DND-41 (cell line): ENCODE results near the gene TUBB3.
"Not testable (repeated sequence)": the region's sequence is repeated elsewhere in the genome, so short reads cannot be mapped to it uniquely, and the experiment has no call there.

Experiments
- ATAC-seq: fragments of 200-7000 bp; cut with Tn5 transposase; 3 replicates; pipeline ENCODE4 v1.9.1; 2021; ENCODE audit warnings: low read depth; ENCODE audit not compliant: insufficient read depth
- DNase-seq: peaks from one replicate; pipeline ENCODE4 v3.0.0-alpha.2; 2020
- H2AFZ ChIP-seq: 2 replicates; pipeline ENCODE4 v1.6.0; 2012; ENCODE audit warnings: low read depth, low read length
- H3K27ac ChIP-seq: 2 replicates; pipeline ENCODE4 v1.5.1; 2012; ENCODE audit warnings: low read length, inconsistent platforms
- H3K27me3 ChIP-seq: fragments of 200-600 bp; sonication (generic); 2 replicates; pipeline ENCODE4 v1.6.0; 2012; ENCODE audit warnings: low read length, mild to moderate bottlenecking, inconsistent platforms; ENCODE audit not compliant: insufficient read depth, poor library complexity
- H3K36me3 ChIP-seq: 2 replicates; pipeline ENCODE4 v1.5.1; 2012; ENCODE audit warnings: low read length, inconsistent platforms; ENCODE audit not compliant: insufficient read depth
- H3K4me1 ChIP-seq: 2 replicates; pipeline ENCODE4 v1.5.1; 2012; ENCODE audit warnings: mild to moderate bottlenecking, low read length; ENCODE audit not compliant: insufficient read depth
- H3K4me2 ChIP-seq: 2 replicates; pipeline ENCODE4 v1.6.0; 2012; ENCODE audit warnings: mild to moderate bottlenecking, moderate library complexity, low read length, inconsistent platforms; ENCODE audit not compliant: insufficient read depth
- H3K4me3 ChIP-seq, 2 experiments: fragments of 200-600 bp in 1 of 2; shearing (Covaris generic) in 1 of 2; 2 replicates each; pipeline ENCODE4 v1.5.1; 2012 to 2016; ENCODE audit warnings: inconsistent platforms in 2 of 2, low read length in 2 of 2, mild to moderate bottlenecking in 2 of 2, low read depth in 1 of 2, moderate library complexity in 1 of 2
- H3K79me2 ChIP-seq: 2 replicates; pipeline ENCODE4 v1.6.0; 2012; ENCODE audit warnings: low read length, inconsistent platforms; ENCODE audit not compliant: insufficient read depth
- H3K9ac ChIP-seq: 2 replicates; pipeline ENCODE4 v1.6.0; 2012; ENCODE audit warnings: low read depth, mild to moderate bottlenecking, inconsistent platforms, low read length, moderate library complexity
- H3K9me3 ChIP-seq: 2 replicates; pipeline ENCODE4 v1.5.1; 2012; ENCODE audit warnings: low read length, moderate library complexity, mild to moderate bottlenecking, inconsistent platforms; ENCODE audit not compliant: insufficient read depth, severe bottlenecking
- H4K20me1 ChIP-seq: 2 replicates; pipeline ENCODE4 v1.6.0; 2012; ENCODE audit warnings: low read length; ENCODE audit not compliant: insufficient read depth
- CTCF ChIP-seq: IDR thresholded peaks from 2 replicates; pipeline ENCODE4 v1.5.1; 2012; ENCODE audit warnings: borderline replicate concordance, low read length, moderate library complexity, mild to moderate bottlenecking; ENCODE audit not compliant: poor library complexity, severe bottlenecking; ENCODE audit errors: extremely low read depth
- EZH2 ChIP-seq: IDR thresholded peaks from 3 replicates; pipeline ENCODE4 v1.6.1; 2012; ENCODE audit warnings: borderline replicate concordance, low read depth, mild to moderate bottlenecking, moderate library complexity, low read length, inconsistent platforms; ENCODE audit not compliant: severe bottlenecking

Gene TUBB3

GRCh38 chr16:89912143-89912542 lies 11.0 kb upstream of the TUBB3 start:
- H3K4me3 ChIP-seq = no peak overlapping the region
- peaks cover 44% of the 10 kb centered on the region for H3K36me3 ChIP-seq
- ATAC-seq = no peak

GRCh38 chr16:89912627-89913026 lies 10.5 kb upstream of the TUBB3 start:
- Histone ChIP-seq H3K79me2 (no peaks in the 10 kb centered on the region), H3K4me1 (peaks cover 20% of the 10 kb centered on the region), H4K20me1 (peaks cover 65% of the 10 kb centered on the region), H2AFZ (no peak overlapping the region), H3K27me3 (no peaks in the 10 kb centered on the region), H3K9ac (no peak overlapping the region), H3K36me3 (peaks cover 43% of the 10 kb centered on the region), H3K4me2 (no peak overlapping the region), H3K9me3 (no peaks in the 10 kb centered on the region), H3K27ac (no peak overlapping the region), H3K4me3 (no peak overlapping the region)
- TF ChIP-seq EZH2 (no peak), CTCF (no peak)
- ATAC-seq = no peak
- DNase-seq = no peak

More at GRCh38 chr16:89912143-89912542, 11.0 kb upstream of the TUBB3 start:
- Histone ChIP-seq H3K4me1 (peaks cover 15% of the 10 kb centered on the region), H3K9ac (no peak overlapping the region), H2AFZ (no peak overlapping the region), H3K27me3 (no peaks in the 10 kb centered on the region), H3K79me2 (no peaks in the 10 kb centered on the region), H4K20me1 (peaks cover 62% of the 10 kb centered on the region), H3K9me3 (no peaks in the 10 kb centered on the region), H3K27ac (no peak overlapping the region), H3K4me2 (no peak overlapping the region)
- TF ChIP-seq EZH2 (no peak), CTCF (no peak)
- no peak for DNase-seq

GRCh38 chr16:89913408-89914387 lies 9.4 kb upstream of the TUBB3 start:
- Histone ChIP-seq H2AFZ (no peak overlapping the region), H3K9me3 (no peaks in the 10 kb centered on the region), H3K4me1 (peaks cover 30% of the 10 kb centered on the region), H4K20me1 (peaks cover 73% of the 10 kb centered on the region), H3K4me2 (no peak overlapping the region), H3K36me3 (peaks cover 35% of the 10 kb centered on the region), H3K4me3 (no peak overlapping the region), H3K79me2 (no peaks in the 10 kb centered on the region), H3K9ac (no peak overlapping the region), H3K27ac (no peak overlapping the region), H3K27me3 (no peaks in the 10 kb centered on the region)
- ATAC-seq = no peak
- TF ChIP-seq CTCF (no peak), EZH2 (no peak)
- DNase-seq = no peak

GRCh38 chr16:89914642-89915285 lies 8.4 kb upstream of the TUBB3 start:
- H3K27me3 ChIP-seq, H3K9me3 ChIP-seq, ATAC-seq, H3K4me2 ChIP-seq, H2AFZ ChIP-seq, H3K79me2 ChIP-seq, H3K9ac ChIP-seq, H3K4me3 ChIP-seq, DNase-seq, H3K27ac ChIP-seq: not testable (repeated sequence)
- H4K20me1 ChIP-seq = peaks cover 81% of the 10 kb centered on the region
- peaks cover 34% of the 10 kb centered on the region for H3K4me1 ChIP-seq
- peaks cover 27% of the 10 kb centered on the region for H3K36me3 ChIP-seq
